GM18511 (cell line): ENCODE data around the gene STT3B.

Experiments
- ATAC-seq: cut with Tn5 transposase; IDR thresholded peaks from one replicate; pipeline ENCODE4 v1.9.1; 2021; ENCODE audit warnings: mild to moderate bottlenecking, moderate library complexity; ENCODE audit not compliant: unreplicated experiment

The STT3B gene

DNA sequence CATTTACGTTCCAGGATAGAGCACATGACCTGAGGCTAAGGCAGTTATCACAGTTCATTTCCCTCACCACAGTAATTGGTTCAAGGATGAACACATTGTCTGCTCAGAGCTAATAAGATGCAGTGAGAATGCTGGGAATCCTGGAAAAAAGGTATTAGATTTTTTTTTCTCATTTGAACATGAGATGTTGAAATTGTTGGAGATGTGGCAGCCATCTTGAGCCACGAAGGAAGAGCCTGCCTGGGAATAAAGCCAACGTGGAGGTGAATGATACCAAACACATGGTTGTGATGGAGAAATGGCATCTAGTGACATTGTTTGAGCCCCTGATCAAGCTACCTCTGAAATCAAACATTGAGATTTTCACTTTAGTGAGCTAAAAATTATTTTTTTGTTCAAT is 16.0 kb upstream of the STT3B start:
- ATAC-seq, result no peak

DNA sequence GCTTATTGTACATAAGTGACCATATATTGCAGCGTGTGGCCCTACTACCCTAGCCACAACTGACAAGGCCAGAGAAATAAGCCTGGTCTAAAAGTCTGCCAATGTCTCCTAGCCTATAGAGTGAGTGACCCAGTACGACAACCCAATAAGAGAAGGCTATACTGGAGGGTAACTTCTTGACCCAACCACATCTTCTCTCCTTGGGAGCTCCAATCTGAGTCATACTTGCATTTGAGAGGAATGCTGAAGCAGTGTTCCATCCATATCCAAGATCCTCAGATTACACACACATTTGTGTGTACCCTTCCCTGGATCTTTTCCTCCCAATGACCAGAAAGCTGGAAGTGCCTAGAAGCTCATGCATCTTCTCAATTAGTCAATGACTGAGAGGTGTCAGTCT is 11.3 kb upstream of the STT3B start:
- no peak for ATAC-seq

DNA sequence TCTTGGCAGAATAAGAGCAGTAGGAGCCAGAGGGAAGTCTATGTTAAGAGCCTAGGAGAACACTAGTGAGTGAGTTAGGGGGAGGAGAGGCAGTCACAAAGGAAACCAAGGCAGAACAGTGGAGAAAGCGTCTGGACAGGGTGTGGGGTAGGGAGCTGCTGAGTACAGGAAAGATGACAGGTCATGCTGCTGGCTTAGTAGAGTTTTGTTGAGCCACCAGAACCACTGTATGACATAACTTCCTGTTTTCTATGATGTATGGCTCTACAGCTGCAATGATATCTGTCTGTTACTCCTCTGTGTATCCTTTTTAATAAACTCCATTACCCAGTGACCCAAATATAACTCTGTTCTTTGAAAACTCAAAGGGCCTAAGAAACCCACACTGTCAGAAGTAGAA is 10.6 kb upstream of the STT3B start:
- no peak for ATAC-seq

DNA sequence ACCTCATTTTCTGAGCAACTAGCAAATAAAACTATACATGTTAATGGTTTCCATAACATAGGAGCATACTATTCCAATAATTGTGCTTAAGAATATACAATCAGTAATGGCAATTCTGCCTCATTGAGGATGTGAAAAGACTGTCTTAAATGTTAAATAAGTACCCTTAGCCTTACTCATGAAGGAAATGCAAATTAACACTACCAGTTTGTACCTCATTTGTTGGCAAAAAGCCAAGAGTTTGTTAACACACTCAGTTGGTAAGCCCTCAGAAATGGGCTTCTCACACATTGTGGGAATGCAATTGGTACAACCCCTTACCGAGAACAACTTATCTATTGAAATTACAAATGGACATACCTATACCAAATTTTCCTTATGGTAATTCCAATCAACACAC is 9.2 kb upstream of the STT3B start:
- ATAC-seq, result no peak

DNA sequence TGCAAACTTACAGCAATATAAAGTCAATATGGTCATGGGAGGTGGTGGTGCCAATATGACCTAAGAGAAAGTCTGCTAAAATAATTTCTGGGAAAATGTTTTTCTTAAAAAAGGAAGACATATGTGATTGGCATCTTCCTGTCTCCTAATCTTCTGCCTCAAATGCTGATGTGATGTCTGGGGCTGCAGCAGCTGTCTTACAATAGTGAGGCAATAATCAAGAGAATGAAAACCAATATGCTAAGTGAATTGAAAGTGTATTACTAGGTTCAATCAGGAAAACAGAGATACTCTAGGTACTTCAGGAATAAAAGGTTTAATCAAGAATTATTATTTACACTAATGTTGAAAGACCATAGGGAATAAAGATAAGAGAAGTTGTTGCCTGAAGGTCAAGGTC is 7.2 kb upstream of the STT3B start:
- ATAC-seq, result no peak

DNA sequence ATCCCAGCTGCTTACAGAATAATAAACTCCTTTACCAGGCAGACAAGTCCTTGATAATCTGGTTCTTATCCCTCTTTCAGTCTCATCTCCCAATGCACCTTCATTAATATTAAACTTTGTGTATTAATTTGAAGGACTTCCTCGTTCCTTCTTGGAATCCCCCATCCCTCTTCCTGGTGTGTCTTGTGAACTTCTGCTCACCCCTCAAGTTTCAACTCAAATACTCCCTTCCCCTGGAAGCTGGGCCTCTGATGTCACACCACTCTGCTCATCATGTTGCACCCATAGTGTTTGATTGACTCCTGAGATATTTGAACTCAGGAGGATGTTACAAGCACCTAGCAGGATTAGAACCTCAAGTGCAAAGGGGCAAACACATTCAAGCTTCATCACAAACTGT is 3.3 kb upstream of the STT3B start:
- ATAC-seq, result no peak

DNA sequence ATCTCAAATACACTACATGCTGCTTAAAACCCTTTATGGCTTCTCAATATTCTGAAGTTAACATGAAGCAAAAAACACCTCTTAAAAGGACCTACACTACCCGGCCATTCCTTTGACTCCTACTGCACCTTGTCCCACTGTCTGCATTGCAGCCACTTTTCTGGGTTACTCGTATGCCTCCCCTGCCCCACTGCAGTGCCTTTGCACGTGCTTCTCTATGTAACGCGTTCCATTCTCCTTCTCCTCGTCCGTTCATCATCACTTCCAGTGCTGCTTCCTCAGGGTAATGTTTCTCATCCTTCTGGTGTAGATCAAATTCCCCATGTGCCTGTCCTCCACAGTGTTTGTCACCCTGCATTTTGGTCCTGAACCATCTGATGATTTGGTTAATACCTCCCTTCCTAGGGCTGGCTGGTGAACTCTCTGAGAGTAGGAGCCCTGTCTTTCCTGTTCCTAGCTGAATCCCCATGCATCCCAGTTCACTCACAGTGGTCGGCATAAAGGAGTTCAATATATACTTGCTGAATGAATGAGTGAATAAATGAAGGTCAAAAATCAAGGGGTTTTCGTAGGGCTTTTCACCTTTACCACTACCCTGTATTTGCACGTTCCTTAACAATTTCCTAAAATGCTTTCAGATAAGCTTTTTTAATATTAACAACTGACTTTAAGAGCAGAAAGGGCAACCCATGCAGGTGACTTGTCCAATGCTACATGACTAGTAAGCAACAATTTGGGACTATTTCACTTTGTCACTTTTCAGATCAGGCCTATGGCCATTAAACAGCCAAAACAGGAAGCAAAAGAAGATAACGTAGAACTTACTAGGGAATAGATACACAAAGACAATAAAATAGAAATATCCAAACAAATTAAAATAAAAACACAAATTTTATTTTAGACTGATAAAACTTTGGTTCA is 2.4 kb upstream of the STT3B start:
- ATAC-seq, result no peak

DNA sequence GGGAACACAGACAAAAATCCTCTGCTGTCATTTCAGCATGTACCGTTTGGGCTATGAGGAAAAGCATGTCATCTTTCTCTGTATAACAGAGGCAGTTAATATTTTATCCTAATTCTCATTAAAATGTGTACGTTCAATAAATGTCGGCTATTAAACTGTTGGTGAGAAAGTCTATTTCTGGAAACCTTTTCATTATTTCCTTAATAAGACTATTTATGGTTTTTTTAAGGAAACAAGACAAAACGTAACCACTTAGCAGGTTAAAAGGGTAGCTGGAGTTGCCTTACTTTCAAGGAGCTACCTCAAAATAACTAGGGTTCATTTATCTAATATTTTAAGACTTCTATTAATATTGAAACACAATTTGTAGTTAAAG is 1.8 kb upstream of the STT3B start:
- no peak for ATAC-seq

DNA sequence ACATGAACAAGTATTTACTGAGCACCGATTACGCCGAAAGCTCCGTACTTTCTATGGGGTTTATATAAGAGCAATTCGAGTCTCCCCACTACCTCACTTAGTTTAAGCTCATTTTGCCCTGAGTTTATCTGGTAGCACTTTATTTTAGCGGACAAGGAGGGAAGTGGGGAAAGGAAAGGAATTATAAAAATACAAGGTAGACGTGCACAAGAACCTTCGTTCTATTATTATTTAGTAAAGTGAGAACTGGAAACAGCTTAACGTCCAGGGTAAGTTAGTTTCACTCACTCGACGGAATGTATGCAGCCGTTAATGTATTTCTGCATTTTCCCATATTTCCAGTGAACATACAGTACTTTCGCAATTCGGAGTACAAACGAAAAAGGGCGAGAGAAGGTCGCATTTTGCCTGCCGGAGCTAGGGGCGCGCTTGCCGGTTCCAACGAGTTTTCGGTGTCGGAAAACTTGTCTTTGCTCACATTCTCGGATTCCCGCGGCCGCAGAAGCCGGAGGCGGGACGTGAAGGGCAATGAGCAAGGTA is 1.2 kb upstream of the STT3B start:
- ATAC-seq, result no peak

DNA sequence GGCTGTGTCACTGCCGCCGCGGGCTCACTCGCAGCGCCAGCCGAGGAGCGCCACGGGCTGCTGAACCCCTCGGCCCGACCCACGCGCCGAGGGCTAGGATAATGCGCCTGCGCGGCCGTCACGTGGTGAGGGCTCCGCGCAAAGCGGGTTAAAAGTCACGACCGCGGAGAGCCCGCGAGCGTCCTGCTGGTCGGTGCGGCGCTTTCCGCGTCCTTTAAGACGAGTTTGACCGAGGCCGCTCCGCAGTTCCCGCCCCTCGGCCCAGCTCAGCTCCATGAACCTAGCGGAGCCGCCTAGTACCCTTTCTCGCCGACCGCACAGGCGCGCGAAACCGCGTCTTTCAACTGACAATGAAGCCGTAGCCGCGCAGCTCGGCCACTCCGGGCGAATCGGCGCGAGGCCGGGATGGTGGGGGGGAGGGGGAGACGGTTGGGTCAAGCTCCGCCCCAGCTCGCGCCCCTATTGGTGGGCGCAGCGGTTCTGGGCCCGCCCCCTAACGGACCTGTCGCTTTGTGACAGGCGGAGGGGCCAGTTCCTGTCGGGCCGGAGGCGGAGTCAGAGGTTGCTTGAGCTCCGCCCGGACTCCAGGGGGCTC is 636 bp upstream of the STT3B start:
- peak; percentile 84 for ATAC-seq

DNA sequence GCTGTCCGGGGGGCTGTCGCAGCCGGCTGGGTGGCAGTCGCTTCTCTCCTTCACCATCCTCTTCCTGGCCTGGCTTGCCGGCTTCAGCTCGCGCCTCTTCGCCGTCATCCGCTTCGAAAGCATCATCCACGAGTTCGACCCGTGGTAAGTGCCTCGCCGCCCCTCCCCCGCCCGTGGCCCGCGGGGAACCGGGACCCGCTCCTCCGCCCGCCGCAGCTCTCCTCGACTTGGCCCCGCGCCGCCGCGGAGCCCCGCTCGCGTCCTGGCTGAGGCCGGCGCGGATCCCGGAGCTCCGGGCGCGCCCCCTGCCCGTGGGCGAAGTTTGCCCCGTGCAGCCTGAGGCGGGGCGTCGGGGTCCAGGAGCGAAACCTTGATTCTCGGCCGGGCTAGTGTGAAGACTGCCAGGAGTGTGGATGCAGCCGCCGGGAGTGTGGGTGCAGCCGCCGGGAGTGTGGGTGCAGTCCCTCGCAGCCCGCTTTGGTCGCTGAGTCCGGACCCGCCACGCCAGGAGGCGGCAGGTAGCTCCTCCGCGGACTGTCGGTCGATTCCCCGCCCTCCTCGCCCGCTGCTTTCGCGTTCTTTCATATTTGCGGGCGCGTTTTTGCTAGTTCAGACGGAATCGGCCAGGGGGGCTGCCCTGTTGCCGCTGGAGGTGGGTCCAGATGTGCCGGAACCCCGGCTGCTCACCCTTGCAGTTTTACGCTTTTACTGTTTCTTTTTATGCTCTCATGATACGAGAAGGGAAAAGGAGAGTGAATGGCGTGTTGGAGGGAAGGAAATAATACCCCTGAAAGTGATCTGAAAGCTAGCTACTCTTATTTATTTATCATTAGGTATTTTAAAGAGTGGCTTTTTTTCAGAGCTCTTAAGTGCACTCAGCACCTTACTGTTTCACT is 692 bp downstream of the STT3B start:
- peak; percentile 6 for ATAC-seq

DNA sequence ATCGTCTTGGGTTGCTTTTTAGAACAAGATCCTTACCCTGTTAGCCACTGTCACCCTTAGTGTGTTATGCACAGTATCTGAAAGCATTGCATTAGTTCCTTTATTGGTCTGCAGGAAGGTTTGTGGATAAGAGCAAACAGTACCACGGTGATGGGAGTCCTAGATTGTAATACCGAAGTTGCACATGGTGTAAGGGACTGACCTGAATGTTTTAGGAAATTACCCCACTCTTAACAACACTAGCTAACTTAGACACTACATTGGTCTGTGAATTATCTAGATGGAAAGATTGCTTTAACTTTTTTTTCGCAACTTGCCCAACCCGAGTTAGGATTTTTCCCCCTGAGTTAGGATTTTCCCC is 1.3 kb downstream of the STT3B start:
- ATAC-seq, result no peak

DNA sequence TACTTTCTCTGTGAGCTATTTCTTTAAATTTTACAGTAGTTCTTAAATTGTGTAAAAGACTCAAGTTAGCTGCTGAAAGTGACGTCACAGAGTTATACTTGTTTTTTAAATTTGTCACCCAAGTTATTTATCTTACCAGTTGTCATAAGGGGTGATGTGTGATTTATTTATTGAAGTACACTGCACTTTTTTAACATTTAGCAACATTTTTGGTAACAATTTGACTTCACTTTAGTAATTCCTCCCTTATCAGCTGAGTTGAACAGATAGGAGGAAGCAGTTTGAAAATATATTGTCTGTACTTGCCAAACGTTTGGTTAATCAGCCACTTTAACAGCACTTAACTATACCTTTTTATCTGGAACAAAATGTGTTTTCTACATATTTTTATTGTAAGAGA is 3.8 kb downstream of the STT3B start:
- no peak for ATAC-seq

DNA sequence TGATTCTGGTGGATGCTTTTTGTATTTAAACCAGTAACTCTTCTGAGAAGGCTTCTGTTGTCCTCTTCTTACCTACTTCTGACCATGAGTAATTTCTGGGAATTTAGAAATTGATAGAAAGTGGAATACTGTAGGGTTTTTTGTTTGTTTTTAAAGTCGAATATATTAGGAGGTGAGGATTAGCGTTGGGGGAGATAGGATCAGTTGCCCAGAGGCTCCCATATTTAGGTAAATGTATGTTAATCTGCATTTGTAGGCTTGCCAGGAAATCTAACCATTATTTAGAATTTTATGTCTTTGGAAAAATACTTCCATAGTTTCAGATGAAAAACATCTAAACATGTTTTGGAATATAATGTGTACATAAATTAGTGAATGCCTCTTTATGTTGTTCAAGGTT is 6.1 kb downstream of the STT3B start:
- no peak for ATAC-seq

DNA sequence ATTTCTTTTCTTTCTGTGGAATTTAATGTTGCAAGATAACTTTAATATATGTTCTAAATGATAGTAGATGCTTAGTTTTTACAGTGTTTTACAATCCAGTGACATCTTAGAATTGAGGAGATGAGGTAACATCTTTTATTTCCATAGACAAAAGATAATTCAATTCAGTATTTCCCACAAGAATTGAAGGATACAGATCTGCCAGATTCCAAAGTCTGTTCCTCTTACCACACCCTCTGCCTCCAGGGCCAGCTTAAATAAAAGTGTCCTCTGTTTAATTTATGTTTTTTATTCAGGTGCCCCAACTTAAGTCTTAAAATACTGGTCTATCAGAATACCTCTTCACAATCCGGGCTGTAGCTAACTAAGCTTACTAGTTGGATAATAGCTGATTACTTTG is 6.5 kb downstream of the STT3B start:
- ATAC-seq, result no peak

DNA sequence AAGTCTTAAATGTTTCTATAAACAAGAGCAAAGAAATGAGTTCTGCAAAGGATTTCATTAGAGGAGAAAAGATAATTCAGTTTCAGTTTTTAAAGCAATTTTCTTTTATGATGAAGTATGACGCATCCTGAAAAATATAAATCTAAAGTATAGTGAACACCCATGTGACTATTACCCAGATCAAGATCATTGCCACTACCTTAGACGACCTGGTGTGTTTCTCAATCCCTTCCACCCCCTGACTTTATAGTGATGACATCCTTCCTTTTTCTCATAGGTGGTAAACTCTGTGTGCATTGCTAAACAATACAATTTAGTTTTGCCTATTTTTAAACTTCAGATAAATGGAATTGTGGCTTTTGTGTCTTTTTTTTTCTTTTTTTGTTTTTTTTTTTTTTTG is 8.4 kb downstream of the STT3B start:
- ATAC-seq, result no peak

DNA sequence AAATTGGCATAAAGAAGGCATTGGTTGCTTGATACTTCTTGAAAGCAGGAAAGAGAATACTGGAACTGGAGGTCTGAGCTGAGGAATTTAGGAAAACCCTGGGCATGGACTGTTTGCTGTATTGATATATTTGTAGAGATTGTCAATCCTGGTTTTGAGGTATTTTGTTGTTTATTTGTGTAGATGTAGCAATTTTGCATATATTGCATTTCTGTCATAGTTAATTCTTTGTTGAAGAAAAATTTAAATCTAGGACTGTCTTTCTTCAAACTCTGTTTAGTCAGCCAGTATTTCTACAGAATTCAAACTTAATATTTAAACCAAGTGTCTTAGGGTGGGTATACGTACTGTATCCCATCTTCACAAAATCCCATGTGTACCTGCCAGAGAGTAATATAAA is 9.5 kb downstream of the STT3B start:
- no peak for ATAC-seq

DNA sequence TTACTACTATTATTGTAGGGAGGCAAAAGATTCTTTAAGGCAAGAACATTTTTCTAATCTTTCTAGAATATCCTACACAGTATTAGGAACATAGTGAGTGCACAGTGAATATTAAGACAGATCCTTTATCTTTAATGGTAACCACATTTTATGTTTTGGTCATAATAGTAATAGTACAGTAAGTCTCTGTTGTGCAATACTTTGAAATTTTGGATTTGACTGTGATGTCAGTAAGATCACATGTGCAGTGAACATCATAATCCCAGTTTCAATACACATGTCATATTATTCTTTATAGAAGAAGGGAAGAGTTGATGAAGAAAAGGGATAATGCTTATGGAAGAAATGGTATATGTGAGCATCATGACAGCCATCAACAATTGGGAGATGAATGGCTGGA is 10.7 kb downstream of the STT3B start:
- ATAC-seq, result no peak

DNA sequence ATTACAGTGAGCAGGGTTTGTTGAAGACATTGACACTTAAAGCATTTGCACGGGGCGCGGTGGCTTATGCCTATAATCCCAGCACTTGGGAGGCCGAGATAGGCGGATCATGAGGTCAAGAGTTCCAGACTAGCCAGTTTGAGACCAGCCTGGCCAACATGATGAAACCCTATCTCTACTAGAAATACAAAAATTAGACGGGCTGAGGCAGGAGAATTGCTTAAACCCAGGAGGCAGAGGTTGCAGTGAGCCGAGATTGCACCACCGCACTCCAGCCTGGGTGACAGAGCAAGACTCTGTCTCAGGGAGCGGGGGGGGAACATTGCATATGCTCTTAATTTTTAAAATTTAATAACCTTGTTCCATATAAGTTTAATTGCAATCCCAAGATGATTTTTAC is 11.9 kb downstream of the STT3B start:
- ATAC-seq, result no peak

DNA sequence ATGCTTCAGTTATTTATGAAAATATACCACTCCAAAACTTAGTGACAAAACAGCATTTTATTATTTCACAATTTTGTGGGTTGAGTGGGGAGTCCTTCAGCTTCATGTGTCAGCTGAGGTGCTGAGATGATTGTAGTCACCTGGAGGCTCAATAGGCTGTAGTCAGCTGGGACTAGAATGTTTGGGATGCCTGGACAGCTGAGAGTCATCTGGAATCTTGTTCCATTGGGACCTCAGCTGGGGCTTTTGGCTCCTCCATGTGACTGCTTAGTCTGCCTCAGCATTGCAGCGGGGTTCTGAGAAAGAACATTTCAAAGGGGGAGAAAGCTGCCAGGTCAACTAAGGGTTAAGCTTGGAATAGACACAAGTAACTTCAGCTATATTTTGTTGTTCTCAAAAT is 13.4 kb downstream of the STT3B start:
- no peak for ATAC-seq

DNA sequence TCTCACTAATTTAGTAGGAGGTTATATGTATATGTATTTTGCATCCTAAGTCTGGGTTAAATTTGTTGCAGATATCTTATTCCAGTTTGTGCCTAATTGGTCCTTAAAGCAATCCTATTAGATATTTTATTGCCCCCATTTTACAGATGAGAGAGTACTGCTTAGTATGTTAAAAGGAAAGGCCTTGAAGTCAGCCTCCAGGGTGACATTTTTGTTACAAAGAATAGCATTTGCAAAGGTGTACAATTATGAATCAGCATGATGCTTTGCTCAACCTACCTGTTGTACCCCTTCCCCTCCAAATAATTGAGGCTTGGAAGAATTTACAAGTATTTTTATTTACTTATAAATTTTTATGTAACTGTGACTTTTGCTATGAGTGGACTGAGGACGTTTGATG is 14.0 kb downstream of the STT3B start:
- ATAC-seq, result no peak
